IPS-15b (cell line): Measurements from ENCODE around the gene PTGER3.

Experiments
- H3K27me3 ChIP-seq: one replicate; pipeline ENCODE4 v1.6.1; 2013; ENCODE audit warnings: low read length; ENCODE audit not compliant: control insufficient read depth, insufficient read depth
- H3K36me3 ChIP-seq: one replicate; pipeline ENCODE4 v1.6.1; 2013; ENCODE audit warnings: low read length; ENCODE audit not compliant: control insufficient read depth, insufficient read depth
- H3K4me1 ChIP-seq: one replicate; pipeline ENCODE4 v1.6.1; 2013; ENCODE audit warnings: mild to moderate bottlenecking, low read length; ENCODE audit not compliant: control insufficient read depth, insufficient read depth
- H3K4me3 ChIP-seq: one replicate; pipeline ENCODE4 v1.5.1; 2013; ENCODE audit warnings: low read depth, low read length
- H3K9ac ChIP-seq: one replicate; pipeline ENCODE4 v1.6.1; 2013; ENCODE audit warnings: low read depth, mild to moderate bottlenecking, low read length
- H3K9me3 ChIP-seq: one replicate; pipeline ENCODE4 v1.6.1; 2013; ENCODE audit warnings: mild to moderate bottlenecking, low read length; ENCODE audit not compliant: control insufficient read depth, insufficient read depth

PTGER3 gene

GRCh38 chr1:71030026-71030425 is 17.6 kb downstream of the PTGER3 start:
- H3K9ac ChIP-seq, result no peak overlapping the region
- H3K27me3 ChIP-seq, result no peaks in the 10 kb centered on the region
- no peaks in the 10 kb centered on the region for H3K36me3 ChIP-seq
- no peaks in the 10 kb centered on the region for H3K9me3 ChIP-seq
- H3K4me3 ChIP-seq, result no peak overlapping the region
- no peaks in the 10 kb centered on the region for H3K4me1 ChIP-seq

DNA sequence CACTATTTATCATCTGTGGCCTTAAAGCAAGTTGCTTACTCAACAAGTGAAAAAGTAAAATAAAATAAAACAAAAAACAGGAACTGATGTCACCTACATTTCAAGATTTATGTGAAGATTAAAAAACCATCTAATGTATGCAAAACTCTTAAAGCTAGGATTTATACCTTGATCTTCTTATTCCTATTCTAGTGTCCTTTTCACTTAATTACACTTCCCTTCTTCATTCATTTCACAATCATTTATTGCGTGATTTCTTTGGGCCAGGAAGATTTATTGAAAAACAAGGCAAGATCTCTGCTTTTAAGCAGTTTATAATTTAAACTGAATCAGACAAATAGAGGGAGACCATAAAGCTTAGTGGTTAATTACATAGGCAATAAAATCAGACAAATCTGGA is 18.6 kb downstream of the PTGER3 start:
- no peak overlapping the region for H3K9ac ChIP-seq
- no peak overlapping the region for H3K4me3 ChIP-seq
- no peaks in the 10 kb centered on the region for H3K27me3 ChIP-seq
- H3K9me3 ChIP-seq, result no peaks in the 10 kb centered on the region
- no peaks in the 10 kb centered on the region for H3K4me1 ChIP-seq
- H3K36me3 ChIP-seq, result no peaks in the 10 kb centered on the region

DNA sequence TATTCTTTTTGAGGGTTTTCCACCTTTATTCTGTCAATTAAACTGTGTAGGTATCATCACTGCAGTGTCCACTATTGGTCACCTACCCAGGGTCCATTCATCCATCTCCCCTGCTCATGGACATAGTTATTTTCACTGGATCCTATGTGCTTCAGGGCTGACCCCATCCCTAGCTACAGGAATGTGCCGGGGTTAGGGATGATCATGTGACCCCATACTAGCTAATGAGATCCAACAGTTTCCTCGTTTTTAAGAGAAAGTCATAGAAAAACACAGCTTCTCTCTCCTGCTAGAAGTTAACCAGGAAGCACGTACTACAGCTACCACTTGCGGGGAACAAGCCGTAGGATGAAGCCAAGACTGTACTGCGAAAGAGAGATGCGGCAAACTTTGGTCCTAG is 19.6 kb downstream of the PTGER3 start:
- Histone ChIP-seq H3K9ac (no peak overlapping the region), H3K4me1 (no peaks in the 10 kb centered on the region), H3K9me3 (no peaks in the 10 kb centered on the region), H3K36me3 (no peaks in the 10 kb centered on the region), H3K4me3 (no peak overlapping the region), H3K27me3 (no peaks in the 10 kb centered on the region)

DNA sequence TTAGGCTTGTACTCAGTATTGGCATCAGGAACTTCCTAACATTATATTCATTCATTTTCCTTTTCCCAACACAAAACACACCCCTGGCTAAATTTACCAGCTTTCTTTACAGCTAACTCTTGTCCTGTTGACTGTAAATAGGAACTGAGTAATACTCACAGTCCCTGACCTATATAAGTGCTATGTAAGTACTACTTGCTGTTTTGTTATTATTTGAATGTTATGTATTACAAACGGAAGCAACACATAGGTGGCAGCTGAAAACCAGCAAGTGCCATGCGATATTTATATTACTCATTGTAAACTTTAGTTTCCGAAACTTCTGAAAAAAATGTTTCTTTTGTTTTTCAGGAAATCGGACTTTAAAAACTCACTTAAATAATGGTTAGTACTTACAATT is 21.5 kb downstream of the PTGER3 start:
- H3K27me3 ChIP-seq, result no peaks in the 10 kb centered on the region
- no peaks in the 10 kb centered on the region for H3K9me3 ChIP-seq
- no peaks in the 10 kb centered on the region for H3K4me1 ChIP-seq
- H3K36me3 ChIP-seq, result no peaks in the 10 kb centered on the region
- H3K9ac ChIP-seq, result no peak overlapping the region
- H3K4me3 ChIP-seq, result no peak overlapping the region

GRCh38 chr1:71023515-71023914 is 24.1 kb downstream of the PTGER3 start:
- Histone ChIP-seq H3K4me1 (no peaks in the 10 kb centered on the region), H3K27me3 (no peaks in the 10 kb centered on the region), H3K4me3 (no peak overlapping the region), H3K36me3 (no peaks in the 10 kb centered on the region), H3K9ac (no peak overlapping the region), H3K9me3 (no peaks in the 10 kb centered on the region)

- Histone ChIP-seq H3K36me3 (no peaks in the 10 kb centered on the region), H3K4me1 (no peaks in the 10 kb centered on the region), H3K9me3 (no peaks in the 10 kb centered on the region), H3K9ac (no peak overlapping the region), H3K27me3 (no peaks in the 10 kb centered on the region), H3K4me3 (no peak overlapping the region)
Measured at GRCh38 chr1:71019233-71019969, 28.2 kb downstream of the PTGER3 start.

- H3K27me3 ChIP-seq, result no peaks in the 10 kb centered on the region
- H3K4me3 ChIP-seq, result no peak overlapping the region
- H3K36me3 ChIP-seq, result no peaks in the 10 kb centered on the region
- no peaks in the 10 kb centered on the region for H3K9me3 ChIP-seq
- no peaks in the 10 kb centered on the region for H3K4me1 ChIP-seq
- no peak overlapping the region for H3K9ac ChIP-seq
Measured at GRCh38 chr1:71018791-71019190, 28.8 kb downstream of the PTGER3 start.

DNA sequence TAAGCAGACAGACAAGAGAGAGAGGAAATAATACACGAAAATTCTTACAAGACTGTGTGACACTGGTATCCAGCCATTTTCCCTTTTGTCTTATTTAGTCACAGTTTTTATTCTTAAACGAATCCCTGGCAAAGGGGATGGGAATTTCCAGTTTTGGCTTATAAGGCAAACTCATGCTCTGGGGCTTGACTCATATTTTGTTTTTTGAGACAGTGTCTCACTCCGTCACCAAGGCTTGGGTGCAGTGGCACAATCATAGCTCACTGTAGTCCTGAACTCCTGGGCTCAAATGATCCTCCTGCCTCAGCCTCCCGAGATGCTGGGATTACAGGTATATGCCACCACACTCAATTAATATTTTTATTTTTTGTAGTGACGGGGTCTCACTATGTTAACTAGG is 31.9 kb downstream of the PTGER3 start:
- Histone ChIP-seq H3K4me3 (no peak overlapping the region), H3K27me3 (no peaks in the 10 kb centered on the region), H3K9ac (no peak overlapping the region), H3K4me1 (no peaks in the 10 kb centered on the region), H3K9me3 (no peaks in the 10 kb centered on the region), H3K36me3 (no peaks in the 10 kb centered on the region)

DNA sequence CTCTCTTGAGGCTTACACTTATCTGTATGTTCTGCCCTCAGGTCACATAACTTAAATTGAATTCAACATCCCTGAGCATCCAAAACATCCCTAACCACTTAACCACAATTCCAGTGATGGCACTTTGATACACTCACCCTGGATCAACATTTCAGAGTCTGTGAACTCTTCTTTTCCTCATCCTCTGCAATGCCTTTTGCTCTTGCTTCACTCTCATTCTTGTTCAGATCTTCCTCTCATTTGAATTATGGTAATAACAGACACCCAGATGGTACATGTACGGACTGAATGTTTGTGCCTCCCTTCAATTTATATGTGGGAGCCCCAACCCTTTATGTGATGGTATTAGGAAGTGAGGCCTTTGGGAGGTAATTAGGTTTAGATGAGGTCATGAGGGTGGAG is 33.4 kb downstream of the PTGER3 start:
- no peak overlapping the region for H3K9ac ChIP-seq
- no peaks in the 10 kb centered on the region for H3K27me3 ChIP-seq
- no peaks in the 10 kb centered on the region for H3K9me3 ChIP-seq
- H3K4me1 ChIP-seq, result no peaks in the 10 kb centered on the region
- H3K36me3 ChIP-seq, result no peaks in the 10 kb centered on the region
- H3K4me3 ChIP-seq, result no peak overlapping the region

- H3K9me3 ChIP-seq, result no peaks in the 10 kb centered on the region
- no peaks in the 10 kb centered on the region for H3K27me3 ChIP-seq
- H3K36me3 ChIP-seq, result no peaks in the 10 kb centered on the region
- H3K4me1 ChIP-seq, result no peaks in the 10 kb centered on the region
- no peak overlapping the region for H3K9ac ChIP-seq
- no peak overlapping the region for H3K4me3 ChIP-seq
Measured at GRCh38 chr1:71002709-71003475, 44.7 kb downstream of the PTGER3 start.

- Histone ChIP-seq H3K27me3 (no peaks in the 10 kb centered on the region), H3K9ac (no peak overlapping the region), H3K36me3 (no peaks in the 10 kb centered on the region), H3K4me3 (no peak overlapping the region), H3K9me3 (no peaks in the 10 kb centered on the region), H3K4me1 (no peaks in the 10 kb centered on the region)
Measured at GRCh38 chr1:71001624-71002023, 46.0 kb downstream of the PTGER3 start.

DNA sequence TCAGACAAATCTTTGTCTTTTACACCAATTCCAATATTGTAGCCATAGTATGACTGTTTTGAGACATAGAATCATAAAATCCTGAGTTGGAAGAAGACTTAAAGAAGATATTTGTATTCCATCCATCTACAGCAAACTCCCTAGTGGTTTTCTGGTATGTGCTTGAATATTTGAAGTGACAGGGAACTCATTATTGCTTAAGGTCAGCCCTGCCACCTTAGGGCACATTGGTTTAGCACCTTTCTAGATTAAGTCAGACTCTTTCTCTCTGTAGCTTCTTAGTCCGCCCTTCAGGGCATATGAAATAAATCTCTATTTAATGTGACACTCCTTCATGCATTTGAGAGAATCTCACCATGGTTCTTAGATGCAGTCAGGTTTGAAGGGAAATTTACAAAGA is 49.8 kb downstream of the PTGER3 start:
- no peaks in the 10 kb centered on the region for H3K4me1 ChIP-seq
- H3K4me3 ChIP-seq, result no peak overlapping the region
- no peaks in the 10 kb centered on the region for H3K27me3 ChIP-seq
- no peak overlapping the region for H3K9ac ChIP-seq
- no peaks in the 10 kb centered on the region for H3K36me3 ChIP-seq
- no peaks in the 10 kb centered on the region for H3K9me3 ChIP-seq
